Measurements from ENCODE around the gene CLIC4. TPM values are rescaled to one million over a fixed set of nuclear protein-coding genes. Genes with fewer than 3 reads are reported as not detected.

The CLIC4 gene
- total and polyA plus RNA-seq, 9 of the 15 experiments (the other 6 are each of a cell fraction or from before 2014, with no cell fraction given), result 16.0 to 67.5 (median 38.4) TPM

DNA sequence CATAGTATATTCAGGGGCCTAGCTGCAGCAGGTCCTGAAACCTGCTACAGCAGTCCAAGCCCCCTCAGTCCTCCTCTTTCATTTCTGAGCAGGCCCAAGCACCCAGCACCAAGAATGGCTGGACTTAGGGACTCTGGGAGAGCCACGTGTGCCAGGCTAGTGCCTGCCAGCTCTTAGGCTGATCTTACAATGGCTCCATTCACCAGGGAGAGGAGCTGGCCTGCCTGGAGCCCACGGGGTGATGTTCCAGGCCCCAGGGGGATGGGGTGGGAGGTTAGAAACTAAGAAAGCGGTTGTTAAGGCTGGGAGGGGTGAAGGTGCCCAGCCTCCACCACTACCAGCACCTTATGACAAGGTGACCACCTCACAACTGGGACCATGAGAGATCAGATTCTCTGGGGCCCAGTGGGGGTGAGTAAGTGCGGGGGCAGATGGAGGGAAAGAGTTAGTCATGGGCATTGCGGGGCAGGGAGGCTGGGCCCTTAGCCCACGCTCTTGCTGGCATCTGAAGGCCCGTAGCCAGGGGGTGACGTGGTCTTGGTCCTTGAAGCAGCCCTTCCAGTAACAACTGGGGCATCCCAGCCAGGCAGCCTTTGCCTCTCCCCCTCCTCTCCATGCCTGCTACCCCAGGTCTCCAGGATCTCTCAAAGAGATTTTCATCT is 30.3 kb upstream of the CLIC4 start:
- ChIA-PET POLR2A (interaction anchor here (1.6 kb wide), 1 partner anchor 9 kb away, joined by 5 read pairs; no protein-coding TSS in a partner anchor), CTCF (ENCODE audit: low intra/inter-chr PET ratio) (no interaction called here)
- peak; percentile 47; the same call in 1 of the 2 replicates for TF ChIP-seq EGR1 (conservative IDR thresholded peaks at IDR 0.05)
- no peak for TF ChIP-seq USF1 (CRISPR knock-in tag; IDR thresholded peaks at IDR 0.05)
- 0 out of 2 replicates have a peak overlapping the region, but pooled peaks have one; percentile 35 for H2AFZ ChIP-seq (ENCODE audit: low read depth, low read length)
- ATAC-seq, result no peak
- H3K9ac ChIP-seq (ENCODE audit: insufficient read depth in 1 of 2, low read depth in 2 of 2, low read length in 2 of 2), result no peak overlapping the region; a peak in 1 of 4 replicates
- no peaks in the 10 kb centered on the region for H3K79me2 ChIP-seq (ENCODE audit: control insufficient read depth, insufficient read depth, low read length)
- no peak for FAIRE-seq
- 61% methylated on average over 8 of the region's 8 CpGs for WGBS (ENCODE audit: insufficient coverage, low coverage, missing lambda C conversion rate)
- no peak overlapping the region for H3K4me3 ChIP-seq
- H3K27me3 ChIP-seq (ENCODE audit: control insufficient read depth in 2 of 2, insufficient read depth in 2 of 2, low read length in 2 of 2), result no peaks in the 10 kb centered on the region
- peak in 2 of 4 experiments; percentile 6 to 7 for DNase-seq (ENCODE audit: extremely low read depth in 1 of 4, low spot score in 3 of 4)
- intact Hi-C loops (cut with micrococcal nuclease) (no loop called here), in situ Hi-C loops (cut with MboI) (no loop called here)
- no peak overlapping the region for H3K27ac ChIP-seq (ENCODE audit: extremely low read depth, low read depth, low read length)
- H3K9me3 ChIP-seq (replicated peaks; ENCODE audit: control insufficient read depth, insufficient read depth, low read depth, low read length), result no peaks in the 10 kb centered on the region
- H3K9me1 ChIP-seq (ENCODE audit: control insufficient read depth, insufficient read depth, low read length), result no peaks in the 10 kb centered on the region
- BruUV-seq (replicated peaks), result no TSS peak
- no peak overlapping the region for H3K4me2 ChIP-seq (ENCODE audit: insufficient read depth, low read length)
- no peaks in the 10 kb centered on the region for H4K20me1 ChIP-seq (replicated peaks; ENCODE audit: control insufficient read depth, insufficient read depth, low read length)
- H3K36me3 ChIP-seq (ENCODE audit: control insufficient read depth, insufficient read depth, low read length), result no peaks in the 10 kb centered on the region
- peaks cover 1 to 2% of the 10 kb centered on the region in 2 experiments; a peak in 1 of 5 replicates for H3K4me1 ChIP-seq (replicated peaks in 1 of 2; ENCODE audit: control insufficient read depth in 2 of 2, insufficient read depth in 2 of 2, low read length in 2 of 2)

- ChIA-PET CTCF (ENCODE audit: low intra/inter-chr PET ratio) (no interaction called here), POLR2A (interaction anchor here (1.1 to 3.7 kb wide), 2 partner anchors 8 to 10 kb away, joined by 5 to 11 read pairs; no protein-coding TSS in a partner anchor)
- intact Hi-C loops (cut with micrococcal nuclease), result no loop called here
- peak overlapping the region; percentile 35; the same call in 1 of the 2 replicates for H2AFZ ChIP-seq (ENCODE audit: low read depth, low read length)
- peak; percentile 35; the same call in 1 of the 3 replicates for ATAC-seq
- H4K20me1 ChIP-seq (replicated peaks; ENCODE audit: control insufficient read depth, insufficient read depth, low read length), result no peaks in the 10 kb centered on the region
- no peaks in the 10 kb centered on the region for H3K27me3 ChIP-seq (ENCODE audit: control insufficient read depth in 2 of 2, insufficient read depth in 2 of 2, low read length in 2 of 2)
- H3K9ac ChIP-seq (ENCODE audit: insufficient read depth in 1 of 2, low read depth in 2 of 2, low read length in 2 of 2), result no peak overlapping the region
- FAIRE-seq, result no peak
- no peaks in the 10 kb centered on the region for H3K9me3 ChIP-seq (replicated peaks; ENCODE audit: control insufficient read depth, insufficient read depth, low read depth, low read length)
- H3K9me1 ChIP-seq (ENCODE audit: control insufficient read depth, insufficient read depth, low read length), result no peaks in the 10 kb centered on the region
- no peaks in the 10 kb centered on the region for H3K79me2 ChIP-seq (ENCODE audit: control insufficient read depth, insufficient read depth, low read length)
- no peaks in the 10 kb centered on the region for H3K36me3 ChIP-seq (ENCODE audit: control insufficient read depth, insufficient read depth, low read length)
- H3K4me1 ChIP-seq (replicated peaks in 1 of 2; ENCODE audit: control insufficient read depth in 2 of 2, insufficient read depth in 2 of 2, low read length in 2 of 2), result 0 out of 5 replicates have a peak, but pooled peaks cover 0 to 3% of the 10 kb centered on the region in 2 experiments
- H3K27ac ChIP-seq (ENCODE audit: extremely low read depth, low read depth, low read length), result no peak overlapping the region
- in situ Hi-C loops (cut with MboI), result no loop called here
- peak in 1 of 4 experiments; percentile 5 for DNase-seq (ENCODE audit: extremely low read depth in 1 of 4, low spot score in 3 of 4)
- no peak overlapping the region for H3K4me2 ChIP-seq (ENCODE audit: insufficient read depth, low read length)
- BruUV-seq (replicated peaks), result no TSS peak
- 64% methylated on average over 7 of the region's 7 CpGs for WGBS (ENCODE audit: insufficient coverage, low coverage, missing lambda C conversion rate)
- H3K4me3 ChIP-seq, result no peak overlapping the region
- TF ChIP-seq PTTG1 (tag; IDR thresholded peaks at IDR 0.05; ENCODE audit: low read depth), result no peak
- TF ChIP-seq NFYB (IDR thresholded peaks at IDR 0.05; ENCODE audit: extremely low read depth, insufficient read length), result peak; percentile 60
- TF ChIP-seq, protein P1, sequence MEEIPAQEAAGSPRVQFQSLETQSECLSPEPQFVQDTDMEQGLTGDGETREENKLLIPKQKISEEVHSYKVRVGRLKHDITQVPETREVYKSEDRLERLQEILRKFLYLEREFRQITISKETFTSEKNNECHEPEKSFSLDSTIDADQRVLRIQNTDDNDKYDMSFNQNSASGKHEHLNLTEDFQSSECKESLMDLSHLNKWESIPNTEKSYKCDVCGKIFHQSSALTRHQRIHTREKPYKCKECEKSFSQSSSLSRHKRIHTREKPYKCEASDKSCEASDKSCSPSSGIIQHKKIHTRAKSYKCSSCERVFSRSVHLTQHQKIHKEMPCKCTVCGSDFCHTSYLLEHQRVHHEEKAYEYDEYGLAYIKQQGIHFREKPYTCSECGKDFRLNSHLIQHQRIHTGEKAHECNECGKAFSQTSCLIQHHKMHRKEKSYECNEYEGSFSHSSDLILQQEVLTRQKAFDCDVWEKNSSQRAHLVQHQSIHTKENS (CRISPR knock-in tag; IDR thresholded peaks at IDR 0.05), result no peak
- TF ChIP-seq TFE3 (CRISPR knock-in tag; IDR thresholded peaks at IDR 0.05), result peak; percentile 95
- TF ChIP-seq, protein P2, sequence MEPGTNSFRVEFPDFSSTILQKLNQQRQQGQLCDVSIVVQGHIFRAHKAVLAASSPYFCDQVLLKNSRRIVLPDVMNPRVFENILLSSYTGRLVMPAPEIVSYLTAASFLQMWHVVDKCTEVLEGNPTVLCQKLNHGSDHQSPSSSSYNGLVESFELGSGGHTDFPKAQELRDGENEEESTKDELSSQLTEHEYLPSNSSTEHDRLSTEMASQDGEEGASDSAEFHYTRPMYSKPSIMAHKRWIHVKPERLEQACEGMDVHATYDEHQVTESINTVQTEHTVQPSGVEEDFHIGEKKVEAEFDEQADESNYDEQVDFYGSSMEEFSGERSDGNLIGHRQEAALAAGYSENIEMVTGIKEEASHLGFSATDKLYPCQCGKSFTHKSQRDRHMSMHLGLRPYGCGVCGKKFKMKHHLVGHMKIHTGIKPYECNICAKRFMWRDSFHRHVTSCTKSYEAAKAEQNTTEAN (CRISPR knock-in tag; IDR thresholded peaks at IDR 0.05), result no peak
Measured at GRCh38 chr1:24715658-24716057, 29.6 kb upstream of the CLIC4 start.

All from K562 (cell line).